Loucy (cell line): ENCODE data around the gene LAMB4.

Experiments used
- H2AFZ ChIP-seq: fragments of 200-600 bp; sonication (generic); 2 replicates; pipeline ENCODE4 v1.6.0; 2016; ENCODE audit warnings: antibody characterized with exemption, mild to moderate bottlenecking, low read length, moderate library complexity
- H3F3A ChIP-seq: fragments of 200-600 bp; 2 replicates; pipeline ENCODE4 v1.6.0; 2016; ENCODE audit warnings: antibody characterized with exemption, low read depth, mild to moderate bottlenecking
- H3K27me3 ChIP-seq: fragments of 200-600 bp; sonication (generic); 2 replicates; pipeline ENCODE4 v1.6.1; 2014; ENCODE audit warnings: low read length, mild to moderate bottlenecking; ENCODE audit not compliant: insufficient read depth, poor library complexity, severe bottlenecking
- H3K36me3 ChIP-seq: fragments of 200-600 bp; sonication (generic); 2 replicates; pipeline ENCODE4 v1.6.1; 2016; ENCODE audit warnings: low read length; ENCODE audit not compliant: insufficient read depth
- H3K4me1 ChIP-seq: fragments of 200-600 bp; sonication (generic); 2 replicates; pipeline ENCODE4 v1.5.1; 2014; ENCODE audit warnings: low read length, mild to moderate bottlenecking; ENCODE audit not compliant: insufficient read depth, poor library complexity, severe bottlenecking
- H3K4me2 ChIP-seq: fragments of 200-600 bp; sonication (generic); 2 replicates; pipeline ENCODE4 v1.6.0; 2014; ENCODE audit warnings: antibody characterized with exemption, low read length, low read depth, mild to moderate bottlenecking; ENCODE audit not compliant: poor library complexity, severe bottlenecking
- H3K4me3 ChIP-seq: fragments of 200-600 bp; sonication (generic); 2 replicates; pipeline ENCODE4 v1.5.1; 2014; ENCODE audit warnings: low read length, mild to moderate bottlenecking, mixed read lengths; ENCODE audit not compliant: poor library complexity, severe bottlenecking
- H3K79me2 ChIP-seq: fragments of 200-600 bp; sonication (generic); 2 replicates; pipeline ENCODE4 v1.6.1; 2014; ENCODE audit warnings: low read length; ENCODE audit not compliant: insufficient read depth
- H3K9ac ChIP-seq: fragments of 200-600 bp; sonication (generic); 2 replicates; pipeline ENCODE4 v1.6.0; 2014; ENCODE audit warnings: mild to moderate bottlenecking, low read depth, low read length, moderate library complexity; ENCODE audit not compliant: poor library complexity, severe bottlenecking
- H3K9me2 ChIP-seq: fragments of 200-600 bp; sonication (generic); replicated peaks from 2 replicates; pipeline ENCODE4 v1.6.1; 2016; ENCODE audit warnings: low read depth, low read length, mixed read lengths
- H3K9me3 ChIP-seq: fragments of 200-600 bp; sonication (generic); 2 replicates; pipeline ENCODE4 v1.6.1; 2014; ENCODE audit warnings: mild to moderate bottlenecking, antibody characterized with exemption, low read length, low read depth; ENCODE audit not compliant: insufficient read depth
- H4K20me1 ChIP-seq: fragments of 200-600 bp; sonication (generic); 2 replicates; pipeline ENCODE4 v1.6.0; 2014; ENCODE audit warnings: antibody characterized with exemption, low read length, mild to moderate bottlenecking; ENCODE audit not compliant: insufficient read depth, poor library complexity, severe bottlenecking
- EZH2phosphoT487 ChIP-seq: fragments of 200-600 bp; IDR thresholded peaks from 2 replicates; pipeline ENCODE4 v1.6.1; 2018; ENCODE audit warnings: antibody characterized with exemption, mild to moderate bottlenecking, moderate library complexity, borderline replicate concordance
- TF ChIP-seq, protein P1 (sequence below): fragments of 200-600 bp; sonication (generic); conservative IDR thresholded peaks from 2 replicates; pipeline ENCODE4 v1.5.1; 2014; ENCODE audit warnings: mild to moderate bottlenecking, antibody characterized with exemption, low read length

Gene LAMB4

DNA sequence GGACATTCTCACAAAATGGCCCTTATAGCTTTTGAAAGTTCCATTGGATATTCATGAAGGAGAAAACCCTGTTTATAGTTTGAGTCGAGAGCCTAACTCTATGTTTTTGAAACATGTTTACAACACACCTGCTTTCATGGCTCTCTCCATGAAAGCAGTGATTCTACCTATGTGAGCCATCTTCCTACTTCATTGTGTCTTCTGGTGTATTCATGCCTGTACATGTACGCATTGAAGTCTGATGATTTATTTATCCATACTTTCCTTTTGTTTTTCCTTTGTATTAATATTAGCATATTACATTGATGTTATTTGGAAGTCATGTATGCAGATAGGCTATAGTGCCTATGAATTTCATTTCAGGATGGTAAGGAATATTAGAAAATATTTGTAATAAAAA, 58.0 kb downstream of the LAMB4 start:
- no peaks in the 10 kb centered on the region for H3K4me1 ChIP-seq
- H3K4me2 ChIP-seq, result no peak overlapping the region
- no peaks in the 10 kb centered on the region for H3K9me2 ChIP-seq
- no peak overlapping the region for H3K4me3 ChIP-seq
- no peaks in the 10 kb centered on the region for H3K36me3 ChIP-seq
- no peaks in the 10 kb centered on the region for H3K27me3 ChIP-seq
- no peaks in the 10 kb centered on the region for H3K79me2 ChIP-seq
- no peaks in the 10 kb centered on the region for H4K20me1 ChIP-seq
- H3K9ac ChIP-seq, result no peak overlapping the region
- TF ChIP-seq EZH2phosphoT487, result no peak
- TF ChIP-seq, protein P1, sequence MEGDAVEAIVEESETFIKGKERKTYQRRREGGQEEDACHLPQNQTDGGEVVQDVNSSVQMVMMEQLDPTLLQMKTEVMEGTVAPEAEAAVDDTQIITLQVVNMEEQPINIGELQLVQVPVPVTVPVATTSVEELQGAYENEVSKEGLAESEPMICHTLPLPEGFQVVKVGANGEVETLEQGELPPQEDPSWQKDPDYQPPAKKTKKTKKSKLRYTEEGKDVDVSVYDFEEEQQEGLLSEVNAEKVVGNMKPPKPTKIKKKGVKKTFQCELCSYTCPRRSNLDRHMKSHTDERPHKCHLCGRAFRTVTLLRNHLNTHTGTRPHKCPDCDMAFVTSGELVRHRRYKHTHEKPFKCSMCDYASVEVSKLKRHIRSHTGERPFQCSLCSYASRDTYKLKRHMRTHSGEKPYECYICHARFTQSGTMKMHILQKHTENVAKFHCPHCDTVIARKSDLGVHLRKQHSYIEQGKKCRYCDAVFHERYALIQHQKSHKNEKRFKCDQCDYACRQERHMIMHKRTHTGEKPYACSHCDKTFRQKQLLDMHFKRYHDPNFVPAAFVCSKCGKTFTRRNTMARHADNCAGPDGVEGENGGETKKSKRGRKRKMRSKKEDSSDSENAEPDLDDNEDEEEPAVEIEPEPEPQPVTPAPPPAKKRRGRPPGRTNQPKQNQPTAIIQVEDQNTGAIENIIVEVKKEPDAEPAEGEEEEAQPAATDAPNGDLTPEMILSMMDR, result no peak
- H3K9me3 ChIP-seq, result no peaks in the 10 kb centered on the region
- H3F3A ChIP-seq, result no peaks in the 10 kb centered on the region
- H2AFZ ChIP-seq, result no peak overlapping the region

DNA sequence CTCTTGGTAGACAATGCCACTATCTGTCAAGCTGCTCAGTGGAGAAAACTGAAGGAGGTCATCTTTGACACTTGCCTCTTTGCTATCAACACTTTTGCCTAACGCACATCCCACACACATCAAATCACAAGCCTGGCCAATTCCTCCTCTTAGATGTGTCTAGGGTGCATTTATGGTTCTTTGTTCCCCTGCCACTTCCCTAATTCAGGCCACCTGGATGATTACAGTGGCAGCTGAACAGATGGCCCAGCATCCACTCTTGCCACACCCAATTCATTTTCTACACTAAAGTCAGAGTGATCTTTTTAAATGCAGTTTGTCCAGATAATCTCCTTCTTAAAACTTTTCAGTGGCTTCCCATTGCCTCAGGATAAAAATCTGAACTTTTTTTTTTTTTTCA, 58.6 kb downstream of the LAMB4 start:
- H3K4me1 ChIP-seq, result no peaks in the 10 kb centered on the region

DNA sequence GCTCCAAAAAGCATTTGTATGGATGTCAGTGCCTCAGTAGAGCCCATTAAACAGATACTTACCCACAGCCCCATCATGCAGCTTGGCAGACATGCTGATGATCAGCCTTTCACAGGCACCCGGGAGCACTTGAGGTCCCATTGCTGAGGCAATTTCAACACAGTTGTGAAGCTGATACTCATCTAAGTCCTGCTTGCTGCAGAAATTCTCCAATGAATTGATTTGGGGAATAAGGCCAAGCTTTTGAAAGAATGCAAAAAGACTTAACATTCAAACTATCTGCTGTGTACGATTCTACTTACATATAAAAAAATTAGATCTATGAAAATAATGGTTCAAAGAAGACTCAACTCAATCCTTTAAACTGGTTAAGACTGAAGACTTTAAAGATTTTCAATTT, 60.5 kb downstream of the LAMB4 start:
- H3K9me3 ChIP-seq, result no peaks in the 10 kb centered on the region
- H2AFZ ChIP-seq, result no peak overlapping the region
- no peak overlapping the region for H3K4me3 ChIP-seq
- H3K4me2 ChIP-seq, result no peak overlapping the region
- H3F3A ChIP-seq, result no peaks in the 10 kb centered on the region
- H4K20me1 ChIP-seq, result no peaks in the 10 kb centered on the region
- no peak overlapping the region for H3K9ac ChIP-seq
- TF ChIP-seq, protein P1, result no peak
- no peak for TF ChIP-seq EZH2phosphoT487
- no peaks in the 10 kb centered on the region for H3K36me3 ChIP-seq
- no peaks in the 10 kb centered on the region for H3K4me1 ChIP-seq
- no peaks in the 10 kb centered on the region for H3K79me2 ChIP-seq
- no peaks in the 10 kb centered on the region for H3K9me2 ChIP-seq
- no peaks in the 10 kb centered on the region for H3K27me3 ChIP-seq

More for the DNA sequence above, 58.6 kb downstream of the LAMB4 start:
- no peak overlapping the region for H3K9ac ChIP-seq
- no peak for TF ChIP-seq EZH2phosphoT487
- TF ChIP-seq, protein P1, result no peak
- H3K36me3 ChIP-seq, result no peaks in the 10 kb centered on the region
- no peaks in the 10 kb centered on the region for H3K79me2 ChIP-seq
- no peak overlapping the region for H3K4me2 ChIP-seq
- H4K20me1 ChIP-seq, result no peaks in the 10 kb centered on the region
- H3K9me3 ChIP-seq, result no peaks in the 10 kb centered on the region
- no peaks in the 10 kb centered on the region for H3F3A ChIP-seq
- no peak overlapping the region for H2AFZ ChIP-seq
- no peak overlapping the region for H3K4me3 ChIP-seq
- H3K27me3 ChIP-seq, result no peaks in the 10 kb centered on the region
- H3K9me2 ChIP-seq, result no peaks in the 10 kb centered on the region
